ENCODE measurements around the gene SPATA2L.

SPATA2L gene

GRCh38 chr16:89722392-89723278 lies 21.1 kb upstream of the SPATA2L start:
- DNase-seq (peak; percentile 59), ATAC-seq (ENCODE audit: insufficient read depth, low read depth) (peak; percentile 31)
- TF ChIP-seq CTCF (IDR thresholded peaks at IDR 0.05; ENCODE audit: borderline replicate concordance, extremely low read depth, low read length, poor library complexity, severe bottlenecking), result no peak
- TF ChIP-seq EZH2 (IDR thresholded peaks at IDR 0.05; ENCODE audit: borderline replicate concordance, low read depth, low read length, severe bottlenecking), result no peak
- Histone ChIP-seq H3K9ac (ENCODE audit: low read depth, low read length) (peak overlapping the region; percentile 96), H3K4me1 (ENCODE audit: insufficient read depth, low read length) (peaks cover 35% of the 10 kb centered on the region), H2AFZ (ENCODE audit: low read depth, low read length) (peak overlapping the region; percentile 58; the same call in 1 of the 2 replicates), H3K36me3 (ENCODE audit: insufficient read depth, low read length) (peaks cover 52% of the 10 kb centered on the region), H3K27ac (ENCODE audit: low read length) (peak overlapping the region; percentile 87), H4K20me1 (ENCODE audit: insufficient read depth, low read length) (peaks cover 37% of the 10 kb centered on the region), H3K4me2 (ENCODE audit: insufficient read depth, low read length) (peak overlapping the region; percentile 97), H3K27me3 (ENCODE audit: insufficient read depth, low read length, poor library complexity) (no peaks in the 10 kb centered on the region), H3K4me3 (ENCODE audit: low read depth in 1 of 2, low read length in 2 of 2) (peak overlapping the region; percentile 60 to 70; a peak in 3 of 4 replicates), H3K79me2 (ENCODE audit: insufficient read depth, low read length) (peaks cover 47% of the 10 kb centered on the region), H3K9me3 (ENCODE audit: insufficient read depth, low read length, severe bottlenecking) (no peaks in the 10 kb centered on the region)

GRCh38 chr16:89721546-89722391 lies 20.3 kb upstream of the SPATA2L start:
- peak overlapping the region; percentile 96 for H3K9ac ChIP-seq (ENCODE audit: low read depth, low read length)
- no peaks in the 10 kb centered on the region for H3K27me3 ChIP-seq (ENCODE audit: insufficient read depth, low read length, poor library complexity)
- peaks cover 44% of the 10 kb centered on the region for H3K36me3 ChIP-seq (ENCODE audit: insufficient read depth, low read length)
- H3K4me2 ChIP-seq (ENCODE audit: insufficient read depth, low read length), result peak overlapping the region; percentile 97
- H3K79me2 ChIP-seq (ENCODE audit: insufficient read depth, low read length), result peaks cover 40% of the 10 kb centered on the region
- peak overlapping the region; percentile 60 to 70 for H3K4me3 ChIP-seq (ENCODE audit: low read depth in 1 of 2, low read length in 2 of 2)
- peaks cover 30% of the 10 kb centered on the region for H4K20me1 ChIP-seq (ENCODE audit: insufficient read depth, low read length)
- ATAC-seq (ENCODE audit: insufficient read depth, low read depth), result peak; percentile 73
- H2AFZ ChIP-seq (ENCODE audit: low read depth, low read length), result peak overlapping the region; percentile 77
- H3K27ac ChIP-seq (ENCODE audit: low read length), result peak overlapping the region; percentile 87
- H3K9me3 ChIP-seq (ENCODE audit: insufficient read depth, low read length, severe bottlenecking), result no peaks in the 10 kb centered on the region
- H3K4me1 ChIP-seq (ENCODE audit: insufficient read depth, low read length), result peaks cover 35% of the 10 kb centered on the region
- peak; percentile 93 for DNase-seq
- TF ChIP-seq CTCF (IDR thresholded peaks at IDR 0.05; ENCODE audit: borderline replicate concordance, extremely low read depth, low read length, poor library complexity, severe bottlenecking), result no peak
- TF ChIP-seq EZH2 (IDR thresholded peaks at IDR 0.05; ENCODE audit: borderline replicate concordance, low read depth, low read length, severe bottlenecking), result no peak

GRCh38 chr16:89720813-89721545 lies 19.5 kb upstream of the SPATA2L start, which contains the start of the genes VPS9D1 and ZNF276:
Gene VPS9D1 (minus strand): TSS chr16:89720898. CDS start chr16:89720861, 37 bp downstream.
Gene ZNF276 (plus strand): TSS chr16:89721537. CDS start chr16:89721641, 104 bp downstream.
- Histone ChIP-seq H3K4me1 (ENCODE audit: insufficient read depth, low read length) (peaks cover 35% of the 10 kb centered on the region), H3K79me2 (ENCODE audit: insufficient read depth, low read length) (peaks cover 40% of the 10 kb centered on the region), H3K27ac (ENCODE audit: low read length) (peak within 1 kb of the TSS; percentile 87), H3K9ac (ENCODE audit: low read depth, low read length) (peak within 1 kb of the TSS; percentile 96), H3K4me3 (ENCODE audit: low read depth in 1 of 2, low read length in 2 of 2) (peak within 1 kb of the TSS; percentile 60 to 70), H2AFZ (ENCODE audit: low read depth, low read length) (peak within 1 kb of the TSS; percentile 80), H3K4me2 (ENCODE audit: insufficient read depth, low read length) (peak within 1 kb of the TSS; percentile 97), H3K27me3 (ENCODE audit: insufficient read depth, low read length, poor library complexity) (no peaks in the 10 kb centered on the region), H4K20me1 (ENCODE audit: insufficient read depth, low read length) (peaks cover 29% of the 10 kb centered on the region), H3K9me3 (ENCODE audit: insufficient read depth, low read length, severe bottlenecking) (no peaks in the 10 kb centered on the region), H3K36me3 (ENCODE audit: insufficient read depth, low read length) (peaks cover 38% of the 10 kb centered on the region)
- peak; percentile 86 for DNase-seq
- TF ChIP-seq EZH2 (IDR thresholded peaks at IDR 0.05; ENCODE audit: borderline replicate concordance, low read depth, low read length, severe bottlenecking), result peak; percentile 46
- no peak for TF ChIP-seq CTCF (IDR thresholded peaks at IDR 0.05; ENCODE audit: borderline replicate concordance, extremely low read depth, low read length, poor library complexity, severe bottlenecking)
- peak; percentile 64 for ATAC-seq (ENCODE audit: insufficient read depth, low read depth)

All from DND-41 (cell line).